Epithelial cell of prostate (primary cell): Measurements from ENCODE around the gene ISCU.
"Not testable (repeated sequence)": the region's sequence is repeated elsewhere in the genome, so short reads cannot be mapped to it uniquely, and the experiment has no call there.

ENCODE experiments used
- DNase-seq: peaks from one replicate; pipeline ENCODE4 v3.0.0-alpha.2; 2011; ENCODE audit warnings: low read depth, low spot score
- H3K27ac ChIP-seq: fragments of 450-650 bp; 2 replicates; pipeline ENCODE4 v1.5.1; 2017; ENCODE audit warnings: mild to moderate bottlenecking

The ISCU gene

GRCh38 chr12:108568338-108569154 is 6.2 kb downstream of the ISCU start:
- DNase-seq = no peak
- H3K27ac ChIP-seq = no peak overlapping the region

- H3K27ac ChIP-seq = no peak overlapping the region
- DNase-seq = no peak
Observed at GRCh38 chr12:108570743-108571608, 8.6 kb downstream of the ISCU start.

GRCh38 chr12:108571609-108572165 is 9.3 kb downstream of the ISCU start:
- DNase-seq = no peak
- no peak overlapping the region for H3K27ac ChIP-seq

- DNase-seq = no peak
- H3K27ac ChIP-seq = no peak overlapping the region
Observed at GRCh38 chr12:108572166-108572790, 9.9 kb downstream of the ISCU start.

GRCh38 chr12:108573317-108573716 is 10.9 kb downstream of the ISCU start:
- DNase-seq = no peak
- H3K27ac ChIP-seq = no peak overlapping the region

- not testable (repeated sequence) for H3K27ac ChIP-seq, DNase-seq
Observed at GRCh38 chr12:108574276-108574675, 11.9 kb downstream of the ISCU start.

- no peak for DNase-seq
- H3K27ac ChIP-seq = no peak overlapping the region
Observed at GRCh38 chr12:108575199-108575912, 13.0 kb downstream of the ISCU start.

GRCh38 chr12:108576660-108577234 is 14.4 kb downstream of the ISCU start:
- no peak overlapping the region for H3K27ac ChIP-seq
- DNase-seq = no peak

- DNase-seq = no peak
- H3K27ac ChIP-seq = no peak overlapping the region
Observed at GRCh38 chr12:108577458-108577857, 15.1 kb downstream of the ISCU start.

- no peak for DNase-seq
- H3K27ac ChIP-seq = no peak overlapping the region
Observed at GRCh38 chr12:108578264-108578663, 15.9 kb downstream of the ISCU start.

- no peak for DNase-seq
- no peak overlapping the region for H3K27ac ChIP-seq
Observed at GRCh38 chr12:108578813-108579212, 16.4 kb downstream of the ISCU start.

- no peak overlapping the region for H3K27ac ChIP-seq
- DNase-seq = no peak
Observed at GRCh38 chr12:108580531-108580930, 18.1 kb downstream of the ISCU start.

GRCh38 chr12:108581311-108582227 is 19.2 kb downstream of the ISCU start:
- no peak for DNase-seq
- H3K27ac ChIP-seq = no peak overlapping the region

- H3K27ac ChIP-seq = no peak overlapping the region
- DNase-seq = no peak
Observed at GRCh38 chr12:108582509-108582908, 20.1 kb downstream of the ISCU start.

- no peak overlapping the region for H3K27ac ChIP-seq
Observed at GRCh38 chr12:108582978-108583770, 20.8 kb downstream of the ISCU start.

GRCh38 chr12:108583991-108584390 is 21.6 kb downstream of the ISCU start:
- H3K27ac ChIP-seq = no peak overlapping the region

More at GRCh38 chr12:108582978-108583770, 20.8 kb downstream of the ISCU start:
- DNase-seq = no peak

GRCh38 chr12:108584456-108585065 is 22.2 kb downstream of the ISCU start:
- no peak overlapping the region for H3K27ac ChIP-seq
- DNase-seq = no peak

More at GRCh38 chr12:108583991-108584390, 21.6 kb downstream of the ISCU start:
- no peak for DNase-seq
